ENCODE results near the gene ANKS3. TPM values are rescaled to one million over a fixed set of nuclear protein-coding genes. Genes with fewer than 3 reads are reported as not detected.
"Not testable (repeated sequence)": the region's sequence is repeated elsewhere in the genome, so short reads cannot be mapped to it uniquely, and the experiment has no call there.

The ANKS3 gene
- total RNA-seq, 1 donor from 2014 or later = 43.5 TPM

DNA sequence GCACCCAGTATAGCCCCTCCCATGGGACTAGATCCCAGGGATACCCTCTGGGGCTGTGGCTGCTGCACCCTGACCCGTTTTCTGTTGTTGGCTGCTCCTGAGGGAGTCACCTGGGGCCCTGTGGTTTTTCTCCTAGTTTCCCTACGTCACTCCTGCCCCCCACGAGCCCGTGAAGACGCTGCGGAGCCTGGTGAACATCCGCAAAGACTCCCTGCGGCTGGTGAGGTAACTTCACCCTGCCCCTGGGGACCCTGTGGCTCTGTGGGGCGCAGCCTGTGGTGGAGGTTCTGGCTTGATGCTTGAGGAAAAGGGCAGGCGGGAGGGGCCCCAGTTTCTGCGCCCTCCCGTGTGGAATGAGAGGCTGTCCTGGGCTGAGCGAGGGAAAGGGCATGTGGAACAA is 82.2 kb downstream of the ANKS3 start:
- Mint-ChIP-seq H3K27ac (ENCODE audit: unreplicated experiment) (no peak overlapping the region), H3K36me3 (ENCODE audit: unreplicated experiment) (peaks cover 9% of the 10 kb centered on the region), H3K4me3 (ENCODE audit: unreplicated experiment) (no peak overlapping the region), H3K27me3 (ENCODE audit: unreplicated experiment) (peaks cover 10% of the 10 kb centered on the region), H3K4me1 (ENCODE audit: low read depth, unreplicated experiment) (peaks cover 8% of the 10 kb centered on the region), H3K9me3 (ENCODE audit: unreplicated experiment) (peaks cover 13% of the 10 kb centered on the region)
- TF ChIP-seq CTCF (IDR thresholded peaks at IDR 0.05; ENCODE audit: partially characterized antibody, unreplicated experiment) = no peak
- DNase-seq = no peak

DNA sequence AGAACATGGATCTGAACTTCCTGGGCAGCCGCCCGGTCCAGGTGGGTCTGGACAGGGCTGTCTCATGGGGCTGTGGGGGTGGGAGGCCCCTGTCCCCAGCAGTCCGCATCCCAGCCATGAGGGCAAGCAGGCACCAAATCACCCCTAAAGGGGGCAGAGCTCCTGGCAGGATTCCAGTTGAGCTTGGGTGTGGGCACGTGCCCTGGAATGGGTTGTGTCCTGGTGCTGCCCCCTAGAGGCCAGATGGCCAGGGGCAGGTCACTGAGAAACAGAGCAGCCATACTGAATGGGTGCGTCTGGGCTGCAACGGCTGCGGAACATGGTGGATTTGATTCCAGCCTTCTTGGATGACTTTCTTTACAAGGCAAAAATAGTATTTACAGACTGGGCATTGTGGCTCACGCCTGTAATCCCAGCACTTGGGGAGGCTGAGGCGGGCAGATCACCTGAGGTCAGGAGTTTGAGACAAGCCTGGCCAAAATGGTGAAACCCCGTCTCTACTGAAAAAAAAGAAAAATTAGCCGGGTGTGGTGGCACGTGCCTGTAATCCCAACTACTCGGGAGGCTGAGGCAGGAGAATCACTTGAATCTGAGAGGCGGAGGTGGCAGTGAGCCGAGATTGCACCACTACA is 83.5 kb downstream of the ANKS3 start:
- peak; percentile 73 for DNase-seq
- H3K27ac Mint-ChIP-seq (ENCODE audit: unreplicated experiment); H3K36me3 Mint-ChIP-seq (ENCODE audit: unreplicated experiment); H3K4me3 Mint-ChIP-seq (ENCODE audit: unreplicated experiment); H3K4me1 Mint-ChIP-seq (ENCODE audit: low read depth, unreplicated experiment); H3K27me3 Mint-ChIP-seq (ENCODE audit: unreplicated experiment): not testable (repeated sequence)
- peaks cover 13% of the 10 kb centered on the region for H3K9me3 Mint-ChIP-seq (ENCODE audit: unreplicated experiment)
- TF ChIP-seq CTCF (IDR thresholded peaks at IDR 0.05; ENCODE audit: partially characterized antibody, unreplicated experiment) = peak; percentile 84

- TF ChIP-seq CTCF (IDR thresholded peaks at IDR 0.05; ENCODE audit: partially characterized antibody, unreplicated experiment) = no peak
- peaks cover 10% of the 10 kb centered on the region for H3K27me3 Mint-ChIP-seq (ENCODE audit: unreplicated experiment)
- H3K27ac Mint-ChIP-seq (ENCODE audit: unreplicated experiment) = no peak overlapping the region
- H3K4me3 Mint-ChIP-seq (ENCODE audit: unreplicated experiment) = no peak overlapping the region
- peaks cover 6% of the 10 kb centered on the region for H3K4me1 Mint-ChIP-seq (ENCODE audit: low read depth, unreplicated experiment)
- H3K9me3 Mint-ChIP-seq (ENCODE audit: unreplicated experiment) = peaks cover 11% of the 10 kb centered on the region
- no peak for DNase-seq
- peaks cover 9% of the 10 kb centered on the region for H3K36me3 Mint-ChIP-seq (ENCODE audit: unreplicated experiment)
These were observed 84.2 kb downstream of the ANKS3 start for GRCh38 chr16:4649744-4650442.

GRCh38 chr16:4648917-4649316 is 85.2 kb downstream of the ANKS3 start:
- no peak for TF ChIP-seq CTCF (IDR thresholded peaks at IDR 0.05; ENCODE audit: partially characterized antibody, unreplicated experiment)
- H3K27ac Mint-ChIP-seq (ENCODE audit: unreplicated experiment) = no peak overlapping the region

DNA sequence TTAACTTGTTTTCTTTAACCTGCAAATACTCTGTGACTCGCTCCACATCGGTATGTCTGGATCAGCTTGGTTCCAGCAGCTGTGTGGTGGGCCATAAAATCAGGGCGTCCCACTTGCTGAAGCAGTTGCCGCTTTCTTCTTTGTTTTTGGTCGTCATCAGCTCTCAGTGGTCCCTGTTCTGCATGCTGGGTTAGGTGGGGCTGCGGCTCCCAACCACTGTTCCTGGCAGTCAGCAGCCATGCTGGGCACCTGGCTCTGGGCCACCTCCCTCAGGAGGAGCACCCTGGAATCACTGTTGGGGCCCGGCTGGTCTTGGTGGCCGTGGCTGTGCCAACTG is 86.5 kb downstream of the ANKS3 start:
- no peak for TF ChIP-seq CTCF (IDR thresholded peaks at IDR 0.05; ENCODE audit: partially characterized antibody, unreplicated experiment)
- peaks cover 10% of the 10 kb centered on the region for H3K9me3 Mint-ChIP-seq (ENCODE audit: unreplicated experiment)
- H3K4me1 Mint-ChIP-seq (ENCODE audit: low read depth, unreplicated experiment) = peaks cover 4% of the 10 kb centered on the region
- peaks cover 9% of the 10 kb centered on the region for H3K27me3 Mint-ChIP-seq (ENCODE audit: unreplicated experiment)
- DNase-seq = no peak
- H3K4me3 Mint-ChIP-seq (ENCODE audit: unreplicated experiment) = no peak overlapping the region
- H3K36me3 Mint-ChIP-seq (ENCODE audit: unreplicated experiment) = peaks cover 9% of the 10 kb centered on the region
- peak overlapping the region; percentile 59 for H3K27ac Mint-ChIP-seq (ENCODE audit: unreplicated experiment)

More at GRCh38 chr16:4648917-4649316, 85.2 kb downstream of the ANKS3 start:
- H3K36me3 Mint-ChIP-seq (ENCODE audit: unreplicated experiment) = peaks cover 9% of the 10 kb centered on the region
- DNase-seq = no peak
- peaks cover 4% of the 10 kb centered on the region for H3K4me1 Mint-ChIP-seq (ENCODE audit: low read depth, unreplicated experiment)
- peaks cover 10% of the 10 kb centered on the region for H3K9me3 Mint-ChIP-seq (ENCODE audit: unreplicated experiment)
- H3K4me3 Mint-ChIP-seq (ENCODE audit: unreplicated experiment) = no peak overlapping the region
- peaks cover 10% of the 10 kb centered on the region for H3K27me3 Mint-ChIP-seq (ENCODE audit: unreplicated experiment)
